ENCODE results near the gene SLC25A22.

Gene SLC25A22

GRCh38 chr11:762421-763072 lies 35.5 kb downstream of the SLC25A22 start:
- no peak overlapping the region for H3K4me3 ChIP-seq
- intact Hi-C loops (cut with DNase I; ENCODE audit: low total_unique reads): no loop called here
- no peak overlapping the region for H3K27ac ChIP-seq
- H3K36me3 ChIP-seq: peaks cover 42 to 96% (median 84%) of the 10 kb centered on the region in 3 donors
- peak in 1 of 2 donors; percentile 67 for DNase-seq
- H3K9me3 ChIP-seq: no peaks in the 10 kb centered on the region
- no peaks in the 10 kb centered on the region for H3K27me3 ChIP-seq
- TF ChIP-seq, protein P1, sequence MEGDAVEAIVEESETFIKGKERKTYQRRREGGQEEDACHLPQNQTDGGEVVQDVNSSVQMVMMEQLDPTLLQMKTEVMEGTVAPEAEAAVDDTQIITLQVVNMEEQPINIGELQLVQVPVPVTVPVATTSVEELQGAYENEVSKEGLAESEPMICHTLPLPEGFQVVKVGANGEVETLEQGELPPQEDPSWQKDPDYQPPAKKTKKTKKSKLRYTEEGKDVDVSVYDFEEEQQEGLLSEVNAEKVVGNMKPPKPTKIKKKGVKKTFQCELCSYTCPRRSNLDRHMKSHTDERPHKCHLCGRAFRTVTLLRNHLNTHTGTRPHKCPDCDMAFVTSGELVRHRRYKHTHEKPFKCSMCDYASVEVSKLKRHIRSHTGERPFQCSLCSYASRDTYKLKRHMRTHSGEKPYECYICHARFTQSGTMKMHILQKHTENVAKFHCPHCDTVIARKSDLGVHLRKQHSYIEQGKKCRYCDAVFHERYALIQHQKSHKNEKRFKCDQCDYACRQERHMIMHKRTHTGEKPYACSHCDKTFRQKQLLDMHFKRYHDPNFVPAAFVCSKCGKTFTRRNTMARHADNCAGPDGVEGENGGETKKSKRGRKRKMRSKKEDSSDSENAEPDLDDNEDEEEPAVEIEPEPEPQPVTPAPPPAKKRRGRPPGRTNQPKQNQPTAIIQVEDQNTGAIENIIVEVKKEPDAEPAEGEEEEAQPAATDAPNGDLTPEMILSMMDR (IDR thresholded peaks at IDR 0.05): no peak
- no peaks in the 10 kb centered on the region for H3K4me1 ChIP-seq

GRCh38 chr11:761526-762108 lies 36.5 kb downstream of the SLC25A22 start:
- TF ChIP-seq, protein P1 (IDR thresholded peaks at IDR 0.05): no peak
- H3K27me3 ChIP-seq: no peaks in the 10 kb centered on the region
- peaks cover 48 to 96% (median 87%) of the 10 kb centered on the region in 3 donors for H3K36me3 ChIP-seq
- H3K4me1 ChIP-seq: no peaks in the 10 kb centered on the region
- H3K27ac ChIP-seq: no peak overlapping the region
- no peaks in the 10 kb centered on the region for H3K9me3 ChIP-seq
- intact Hi-C loops (cut with DNase I; ENCODE audit: low total_unique reads): no loop called here
- H3K4me3 ChIP-seq: no peak overlapping the region
- no peak for DNase-seq

GRCh38 chr11:760236-760635 lies 37.8 kb downstream of the SLC25A22 start:
- peaks cover 55 to 96% (median 85%) of the 10 kb centered on the region in 3 donors for H3K36me3 ChIP-seq
- no peak for DNase-seq
- no peak overlapping the region for H3K4me3 ChIP-seq
- TF ChIP-seq, protein P1 (IDR thresholded peaks at IDR 0.05): no peak
- H3K27me3 ChIP-seq: no peaks in the 10 kb centered on the region
- no peaks in the 10 kb centered on the region for H3K9me3 ChIP-seq
- no peaks in the 10 kb centered on the region for H3K4me1 ChIP-seq
- no peak overlapping the region for H3K27ac ChIP-seq
- intact Hi-C loops (cut with DNase I; ENCODE audit: low total_unique reads): no loop called here

DNA sequence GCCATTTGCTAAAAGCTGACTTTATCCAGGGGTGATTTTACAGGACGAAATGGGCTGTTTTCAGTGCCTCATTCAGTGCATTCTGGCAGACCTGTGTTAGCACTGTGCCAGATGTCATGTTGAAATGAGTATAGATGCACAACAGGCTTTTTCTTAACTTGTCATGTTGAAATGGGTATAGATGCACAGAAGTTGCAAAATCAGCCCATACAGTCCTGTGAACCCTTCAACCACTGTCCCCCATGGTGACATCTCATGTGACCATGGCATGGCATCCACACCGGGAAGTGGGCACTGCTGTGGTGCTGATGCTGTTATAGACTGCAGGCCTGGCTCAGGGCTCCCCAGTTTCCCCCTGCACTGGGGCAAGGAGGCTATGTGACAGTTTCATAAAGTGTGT lies 48.4 kb downstream of the SLC25A22 start:
- no peaks in the 10 kb centered on the region for H3K9me3 ChIP-seq
- H3K4me1 ChIP-seq: peaks cover 0 to 28% (median 21%) of the 10 kb centered on the region in 4 donors
- no peak overlapping the region for H3K27ac ChIP-seq
- intact Hi-C loops (cut with DNase I; ENCODE audit: low total_unique reads): no loop called here
- peaks cover 0 to 13% (median 0%) of the 10 kb centered on the region in 3 donors for H3K36me3 ChIP-seq
- TF ChIP-seq, protein P1 (IDR thresholded peaks at IDR 0.05): no peak
- DNase-seq: no peak
- H3K4me3 ChIP-seq: no peak overlapping the region
- no peaks in the 10 kb centered on the region for H3K27me3 ChIP-seq

DNA sequence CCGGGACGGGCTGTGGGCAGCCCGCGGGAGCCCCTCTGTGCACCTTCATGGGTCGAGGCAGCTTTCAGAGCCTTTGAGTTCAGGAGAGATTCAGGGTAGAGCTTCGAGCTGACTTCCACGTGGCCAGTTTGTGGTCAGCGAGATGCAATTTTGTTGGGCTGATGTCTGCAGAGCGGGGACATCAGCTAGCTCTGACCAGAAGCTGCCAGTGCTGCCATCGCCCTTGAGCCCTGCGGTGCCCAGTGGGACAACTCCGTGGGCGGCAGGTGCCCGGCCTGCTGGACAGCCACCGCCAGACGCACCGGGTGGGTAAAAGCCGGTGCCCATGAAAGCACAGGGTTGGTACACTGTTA lies 50.1 kb downstream of the SLC25A22 start:
- no peak for DNase-seq
- intact Hi-C loops (cut with DNase I; ENCODE audit: low total_unique reads): no loop called here
- Histone ChIP-seq H3K4me1 (peaks cover 0 to 28% (median 21%) of the 10 kb centered on the region in 4 donors), H3K36me3 (peaks cover 0 to 6% (median 0%) of the 10 kb centered on the region in 3 donors), H3K27me3 (no peaks in the 10 kb centered on the region), H3K9me3 (no peaks in the 10 kb centered on the region), H3K4me3 (peak overlapping the region; percentile 92 to 94), H3K27ac (peak overlapping the region; percentile 87 to 92)
- TF ChIP-seq, protein P1 (IDR thresholded peaks at IDR 0.05): no peak

Data from tibial artery (tissue), 4 donors.